LHCN-M2 (cell line): Measurements from ENCODE around the gene NIPA2. TPM values are rescaled to one million over a fixed set of nuclear protein-coding genes. Genes with fewer than 3 reads are reported as not detected.
"Not testable (repeated sequence)": the region's sequence is repeated elsewhere in the genome, so short reads cannot be mapped to it uniquely, and the experiment has no call there.

Experiments used
- DNase-seq: peaks from one replicate; pipeline ENCODE4 v3.0.0-alpha.2; 2012; ENCODE audit warnings: low read depth
- polyA plus RNA-seq: library from polyadenylated mRNA; unstranded; fragments of >200 nt; gene quantifications from one replicate; pipeline ENCODE4 v1.2.1, GENCODE V29; 2012; ENCODE audit warnings: missing spikeins
- total RNA-seq: library from RNA; depleted of rRNA; stranded (reverse); fragments of >200 nt; gene quantifications from 2 replicates; pipeline ENCODE4 v1.2.3, GENCODE V29; 2014; rRNA removed

The NIPA2 gene
- 117 and 118 TPM in 2 replicates for total RNA-seq
- 40.9 TPM for polyA plus RNA-seq

GRCh38 chr15:22838292-22839042 lies at the start of gene NIPA2:
Gene NIPA2 (plus strand): TSS chr15:22838666. CDS start chr15:22851732, 13,066 bp downstream.
- peak; percentile 97 for DNase-seq

DNA sequence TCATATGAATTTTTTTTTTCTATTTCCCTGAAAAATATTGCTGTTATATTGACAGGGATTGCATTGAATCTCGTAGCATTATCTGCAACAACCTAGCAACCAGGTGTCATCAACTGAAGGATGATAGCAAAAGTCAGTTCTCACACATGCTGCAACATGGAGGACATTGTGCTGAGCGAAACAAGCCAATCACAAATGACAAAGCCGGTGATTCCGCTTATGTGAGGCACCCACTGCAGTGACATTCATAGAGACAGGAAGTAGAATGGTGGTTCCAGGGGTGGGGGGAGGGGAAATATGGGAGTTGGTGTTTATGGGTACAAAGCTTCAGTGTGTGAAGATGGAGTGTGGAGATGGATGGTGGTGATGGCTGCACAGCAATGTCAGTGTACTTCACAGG lies 44.4 kb upstream of the NIPA2 start:
- DNase-seq: no peak

DNA sequence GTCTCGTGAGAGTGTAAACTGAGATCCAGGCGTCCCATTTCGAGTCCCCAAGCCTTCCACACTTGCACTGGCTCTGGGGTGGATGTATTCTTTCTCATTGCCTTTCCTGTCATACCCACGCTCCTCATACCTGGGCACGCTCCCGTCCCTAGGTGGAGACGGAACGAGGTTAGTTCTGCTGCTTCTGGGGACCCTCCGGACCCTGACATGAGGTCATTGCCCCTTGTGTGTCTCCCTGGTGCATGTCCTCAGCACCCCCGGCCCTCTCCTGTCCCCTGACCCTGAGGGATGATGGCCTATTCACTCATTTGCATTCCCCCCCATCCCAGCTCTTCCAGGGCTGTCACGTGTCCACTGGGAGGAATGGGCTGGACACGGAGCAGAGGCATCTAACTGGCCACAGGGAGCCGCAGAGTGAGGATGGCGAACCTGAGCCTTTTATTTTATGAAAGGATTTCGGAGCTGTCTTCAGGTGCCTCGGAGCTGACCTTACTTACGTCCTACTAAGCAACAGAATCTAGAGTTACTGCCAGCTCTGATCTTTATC lies 43.8 kb upstream of the NIPA2 start:
- no peak for DNase-seq

GRCh38 chr15:22795206-22796063 lies 43.0 kb upstream of the NIPA2 start:
- DNase-seq: no peak

GRCh38 chr15:22796079-22796478 lies 42.4 kb upstream of the NIPA2 start:
- DNase-seq: no peak

DNA sequence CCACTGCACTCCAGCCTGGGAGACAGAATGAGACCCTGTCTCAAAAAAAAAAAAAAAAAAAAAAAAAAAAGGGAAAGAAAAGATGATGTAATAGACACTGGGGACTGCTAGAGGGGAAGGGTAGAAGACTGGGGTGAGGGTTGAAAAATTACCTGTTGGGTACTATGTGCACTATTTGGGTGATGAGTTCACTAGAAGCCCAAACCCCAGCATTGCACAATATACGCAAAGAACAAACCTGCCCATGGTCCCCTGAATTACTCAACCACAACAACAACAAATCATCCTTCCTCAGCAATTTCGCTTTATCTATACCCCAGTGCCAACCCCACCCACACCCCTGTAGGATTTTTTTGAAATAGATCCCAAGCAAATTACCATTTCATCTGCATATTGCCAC lies 38.6 kb upstream of the NIPA2 start:
- no peak for DNase-seq

DNA sequence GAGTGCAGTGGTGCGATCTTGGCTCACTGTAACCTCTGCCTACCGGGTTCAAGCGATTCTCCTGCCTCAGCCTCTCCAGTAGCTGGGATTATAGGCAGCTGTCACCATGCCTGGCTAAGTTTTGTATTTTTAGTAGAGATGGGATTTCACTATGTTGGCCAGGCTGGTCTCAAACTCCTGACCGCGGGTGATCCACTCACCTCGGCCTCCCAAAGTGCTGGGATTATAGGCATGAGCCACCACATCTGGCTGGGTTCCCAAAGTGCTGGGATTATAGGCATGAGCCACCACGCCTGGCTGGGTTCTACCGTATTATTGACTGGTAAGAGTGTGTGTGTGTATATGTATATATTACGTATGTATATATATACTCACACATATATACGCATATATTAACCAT lies 35.5 kb upstream of the NIPA2 start:
- not testable (repeated sequence) for DNase-seq

GRCh38 chr15:22806156-22806555 lies 32.3 kb upstream of the NIPA2 start:
- DNase-seq: no peak

DNA sequence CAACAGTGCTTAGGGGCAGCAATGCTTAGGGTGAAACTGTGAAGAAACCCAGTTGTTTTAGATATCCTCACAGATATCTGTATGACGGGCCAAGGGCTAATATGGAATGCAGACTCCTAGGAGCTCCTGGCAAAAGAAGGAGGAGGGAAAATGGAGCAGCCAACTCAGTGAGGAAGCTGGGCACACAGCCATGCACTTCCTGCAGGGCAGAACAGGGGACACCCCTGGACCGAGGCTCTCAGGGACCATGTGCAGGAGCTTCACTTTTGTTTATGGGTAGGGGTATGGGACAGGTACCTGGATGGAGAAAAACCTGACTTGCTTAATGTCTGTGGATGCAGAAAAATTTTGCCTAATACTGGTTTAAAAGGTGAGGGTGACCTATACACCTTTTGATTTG lies 31.8 kb upstream of the NIPA2 start:
- DNase-seq: no peak

GRCh38 chr15:22807831-22808230 lies 30.6 kb upstream of the NIPA2 start:
- DNase-seq: not testable (repeated sequence)

DNA sequence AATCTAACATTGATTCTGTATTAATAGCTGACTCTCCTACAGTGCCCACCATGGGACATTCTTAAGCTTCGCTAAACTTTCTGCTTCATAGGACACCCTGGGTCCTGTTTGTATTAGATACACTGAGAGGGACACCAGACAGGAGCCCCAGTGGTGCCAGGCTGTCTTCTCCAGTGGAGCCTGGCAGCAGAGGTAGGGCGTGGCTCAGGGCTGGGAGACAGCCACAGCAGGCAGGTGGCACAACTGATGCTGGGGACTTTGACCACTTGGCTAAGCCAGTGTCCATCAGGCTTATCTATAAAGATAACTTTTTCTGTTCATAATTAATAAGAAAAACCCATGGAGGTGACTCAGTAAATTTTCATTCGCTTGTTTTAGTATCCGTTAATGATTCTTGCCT lies 30.2 kb upstream of the NIPA2 start:
- no peak for DNase-seq

DNA sequence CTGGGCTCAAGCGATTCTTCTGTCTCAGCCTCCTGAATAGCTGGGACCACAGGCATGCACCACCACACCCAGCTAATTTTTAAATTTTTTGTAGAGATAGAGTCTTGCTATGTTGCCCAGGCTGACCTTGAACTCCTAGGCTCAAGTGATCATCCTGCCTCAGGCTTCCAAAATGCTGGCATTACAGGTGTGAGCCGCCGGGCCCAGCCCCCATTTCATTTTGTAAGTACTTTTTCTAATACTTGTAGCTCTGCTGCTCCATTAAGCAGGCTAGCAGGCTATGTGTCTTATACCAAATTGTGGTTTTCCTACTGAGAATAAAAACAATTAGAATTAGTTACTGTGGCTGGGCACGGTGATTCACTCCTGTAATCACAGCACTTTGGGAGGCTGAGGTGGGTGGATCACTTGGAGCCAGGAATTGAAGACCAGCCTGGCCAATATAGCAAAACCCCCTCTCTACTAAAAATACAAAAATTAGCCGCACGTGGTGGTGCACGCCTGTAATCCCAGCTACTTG lies 29.6 kb upstream of the NIPA2 start:
- no peak for DNase-seq

DNA sequence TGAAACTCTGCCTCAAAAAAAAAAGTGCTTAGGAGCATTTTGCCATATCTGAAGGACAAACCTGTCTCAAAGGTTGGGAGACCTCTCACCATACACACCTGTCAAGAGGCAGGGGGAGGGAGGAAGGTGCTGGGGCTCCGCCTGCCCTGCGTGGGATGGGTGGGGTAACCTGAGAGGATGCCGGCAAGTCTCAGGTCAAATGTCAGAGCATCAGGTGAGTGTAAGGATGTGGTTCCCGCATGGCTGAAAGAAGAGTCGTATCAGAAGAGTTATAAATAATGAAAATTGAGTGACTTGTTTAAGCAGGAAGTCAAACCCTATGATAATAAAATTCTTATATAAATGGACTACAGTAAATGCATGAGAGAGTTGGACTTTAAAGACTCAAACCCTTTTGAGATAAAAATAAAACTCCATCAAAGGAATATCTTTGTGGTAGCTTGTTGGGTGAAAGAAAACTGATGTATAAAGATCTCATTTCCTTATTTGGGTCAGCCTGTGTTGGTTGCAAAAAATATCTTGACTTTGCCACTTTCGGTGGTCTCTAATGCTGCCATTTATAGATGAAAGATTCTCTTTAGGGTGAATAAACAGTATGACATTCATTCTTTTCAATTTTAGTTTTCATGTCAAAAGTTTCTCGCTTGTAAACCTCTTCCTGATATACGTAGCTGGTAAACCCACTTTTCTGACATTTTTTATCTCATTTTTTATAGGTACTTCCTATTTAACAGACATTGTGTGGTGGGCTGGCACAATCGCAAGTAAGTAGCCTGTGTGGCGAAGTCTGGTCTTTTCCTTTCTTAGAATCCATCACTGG lies 28.2 kb upstream of the NIPA2 start:
- no peak for DNase-seq

GRCh38 chr15:22810853-22811338 lies 27.6 kb upstream of the NIPA2 start:
- DNase-seq: no peak

DNA sequence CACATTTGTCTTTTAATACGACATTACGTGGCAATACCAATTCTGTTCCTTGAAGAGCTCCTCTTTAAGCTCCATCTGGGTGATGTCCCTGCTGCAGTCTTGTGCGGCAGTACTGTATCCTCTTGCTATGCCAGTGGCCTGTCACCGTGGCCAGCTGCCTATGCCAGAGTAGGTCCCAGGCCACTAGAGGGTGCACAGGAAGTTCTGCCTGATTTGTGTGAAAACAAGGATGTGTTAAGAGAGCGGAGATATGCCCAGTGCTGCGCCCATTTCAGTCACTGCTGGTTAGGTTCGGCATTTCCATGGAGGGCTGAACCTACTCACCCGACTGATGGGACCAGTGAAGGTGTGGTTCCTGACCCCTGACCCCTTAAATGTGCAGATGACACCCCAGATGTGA lies 26.8 kb upstream of the NIPA2 start:
- DNase-seq: peak; percentile 16

GRCh38 chr15:22813844-22814243 lies 24.6 kb upstream of the NIPA2 start:
- DNase-seq: no peak

- DNase-seq: no peak
Measured at GRCh38 chr15:22815766-22816165, 22.7 kb upstream of the NIPA2 start.

DNA sequence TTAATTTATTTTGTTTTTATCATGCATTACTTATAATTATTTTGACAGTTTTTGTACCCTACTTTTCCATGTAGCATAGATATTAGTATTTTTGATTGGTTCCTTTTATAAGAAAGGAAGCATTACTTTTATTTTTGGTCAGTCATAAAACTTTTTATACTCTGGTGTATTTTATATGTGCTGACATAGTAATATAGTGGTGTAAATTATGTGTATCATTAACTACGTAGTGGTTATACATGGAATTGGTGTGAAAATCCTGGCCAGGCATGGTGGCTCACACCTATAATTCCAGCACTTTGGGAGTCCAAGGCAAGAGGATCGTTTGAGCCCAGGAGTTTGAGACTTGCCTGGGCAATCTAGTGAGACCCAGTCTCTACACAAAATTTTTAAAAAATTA lies 18.8 kb upstream of the NIPA2 start:
- no peak for DNase-seq

DNA sequence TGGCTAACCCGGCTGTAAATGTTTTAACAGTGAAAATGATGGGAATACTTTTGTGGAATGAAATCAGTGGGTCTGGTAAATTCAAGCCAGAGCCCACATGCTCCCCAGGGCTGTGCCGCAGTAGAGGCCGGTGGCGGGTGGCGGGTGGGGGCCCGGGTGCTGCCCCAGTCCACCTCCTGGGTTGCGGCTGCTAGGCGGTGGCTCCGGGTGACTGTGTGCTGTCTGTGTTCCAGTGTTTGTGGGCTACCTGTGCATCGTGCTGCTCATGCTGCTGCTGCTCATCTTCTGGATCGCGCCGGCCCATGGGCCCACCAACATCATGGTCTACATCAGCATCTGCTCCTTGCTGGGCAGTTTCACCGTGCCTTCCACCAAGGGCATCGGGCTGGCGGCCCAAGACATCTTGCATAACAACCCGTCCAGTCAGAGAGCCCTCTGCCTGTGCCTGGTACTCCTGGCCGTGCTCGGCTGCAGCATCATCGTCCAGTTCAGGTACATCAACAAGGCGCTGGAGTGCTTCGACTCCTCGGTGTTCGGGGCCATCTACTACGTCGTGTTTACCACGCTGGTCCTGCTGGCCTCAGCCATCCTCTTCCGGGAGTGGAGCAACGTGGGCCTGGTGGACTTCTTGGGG lies 14.9 kb upstream of the NIPA2 start:
- DNase-seq: no peak

GRCh38 chr15:22827125-22827524 lies 11.3 kb upstream of the NIPA2 start:
- no peak for DNase-seq

- peak; percentile 20 for DNase-seq
Measured at GRCh38 chr15:22831473-22831872, 7.0 kb upstream of the NIPA2 start.
